Dermis microvascular lymphatic vessel endothelial cell (primary cell): Measurements from ENCODE around the gene SEMA3E. TPM values are rescaled to one million over a fixed set of nuclear protein-coding genes. Genes with fewer than 3 reads are reported as not detected.
"Not testable (repeated sequence)": the region's sequence is repeated elsewhere in the genome, so short reads cannot be mapped to it uniquely, and the experiment has no call there.

Source experiments
- DNase-seq, 2 donors: peaks; one replicate each; pipeline versions ENCODE4 v3.0.0 to v3.0.0-alpha.2; 2010; ENCODE audit warnings: low read depth in 2 of 2
- total RNA-seq: library from RNA; depleted of rRNA; stranded (reverse); fragments of >200 nt; gene quantifications from 2 replicates; pipeline ENCODE4 v1.2.1, GENCODE V29; 2014

Gene SEMA3E
- total RNA-seq, 1 donor from 2014 or later = 0.26 TPM

DNA sequence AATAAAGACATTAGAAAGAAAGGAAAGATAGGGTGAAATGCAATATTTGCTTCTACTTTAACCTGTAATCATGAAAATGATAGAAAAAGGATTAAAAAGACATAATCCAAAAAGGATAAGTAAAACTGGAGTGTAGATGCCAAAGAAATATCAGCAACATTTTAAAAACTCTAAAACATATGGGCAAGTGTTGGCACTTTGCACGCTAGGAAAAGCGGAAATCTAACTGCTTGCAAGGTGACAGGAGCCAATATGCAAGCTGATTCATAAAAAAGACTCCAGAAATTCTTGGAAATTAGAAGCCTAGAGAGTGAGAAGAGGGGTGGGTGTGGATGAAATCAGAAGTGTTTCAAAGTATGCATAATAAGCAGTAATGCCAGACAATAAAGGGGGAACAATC lies 161.1 kb downstream of the SEMA3E start:
- no peak for DNase-seq

GRCh38 chr7:83486957-83487356 lies 162.0 kb downstream of the SEMA3E start:
- peak in 1 of 2 donors; percentile 25 for DNase-seq

- no peak for DNase-seq
Observed at GRCh38 chr7:83486536-83486935, 162.4 kb downstream of the SEMA3E start.

DNA sequence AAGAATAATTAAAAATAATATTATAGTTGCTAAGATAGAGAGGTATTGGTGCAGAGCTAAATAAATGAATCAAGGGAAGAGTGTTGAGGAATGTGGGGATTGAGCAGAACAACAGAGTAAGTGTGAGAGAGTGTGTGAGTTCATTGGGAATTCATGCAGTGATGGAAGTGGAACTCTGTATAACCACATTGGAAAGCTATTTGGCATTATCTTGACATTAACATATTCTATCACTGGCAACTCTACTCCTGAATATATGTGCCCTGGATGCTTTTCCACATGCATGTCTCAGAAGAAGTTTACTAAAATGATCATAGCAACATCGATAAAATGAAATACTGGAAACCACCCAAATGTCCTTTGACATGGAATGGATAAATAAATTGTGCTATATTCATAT lies 164.1 kb downstream of the SEMA3E start:
- DNase-seq = no peak

DNA sequence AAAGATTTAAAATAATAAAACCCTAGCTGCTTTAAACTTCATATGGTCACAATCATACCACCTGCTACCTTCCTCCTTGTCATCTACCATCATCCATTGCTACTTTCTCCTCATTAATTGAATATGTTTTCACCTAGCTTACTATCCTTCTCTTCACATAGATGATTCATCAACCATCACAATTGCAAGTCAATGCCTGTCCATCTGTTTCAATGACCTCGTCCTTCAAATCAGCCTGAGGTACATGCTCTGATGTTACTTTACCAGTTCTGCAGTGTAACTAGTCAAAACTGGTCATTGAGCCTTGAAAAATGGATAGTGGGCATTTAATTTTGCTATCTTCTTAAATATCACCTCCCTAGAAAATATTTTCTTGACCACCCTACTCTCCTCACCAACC lies 164.7 kb downstream of the SEMA3E start:
- DNase-seq = no peak

- no peak for DNase-seq
Observed at GRCh38 chr7:83478616-83479015, 170.3 kb downstream of the SEMA3E start.

- peak; percentile 42 to 47 for DNase-seq
Observed at GRCh38 chr7:83476511-83477050, 172.4 kb downstream of the SEMA3E start.

- DNase-seq = no peak
Observed at GRCh38 chr7:83475420-83475819, 173.5 kb downstream of the SEMA3E start.

DNA sequence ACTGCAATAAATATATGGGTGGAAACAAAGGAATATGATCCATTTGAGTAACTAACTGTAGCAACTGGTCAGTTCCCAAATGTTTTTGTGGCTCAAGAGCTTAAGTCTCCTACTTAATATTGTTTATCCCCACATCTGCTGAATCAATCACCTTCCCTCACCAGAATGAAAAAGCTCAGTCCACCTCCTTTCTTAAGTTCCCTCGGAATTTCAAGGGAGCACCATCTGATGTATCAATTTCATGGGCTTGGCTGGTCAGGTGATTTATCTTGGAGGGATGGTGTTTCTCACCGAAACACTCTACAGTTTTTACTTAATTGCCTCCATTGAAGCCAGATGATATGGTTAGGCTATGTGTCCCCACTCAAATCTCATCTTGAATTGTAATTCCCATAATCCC lies 176.6 kb downstream of the SEMA3E start:
- DNase-seq = no peak

GRCh38 chr7:83469491-83469890 lies 179.4 kb downstream of the SEMA3E start:
- no peak for DNase-seq

DNA sequence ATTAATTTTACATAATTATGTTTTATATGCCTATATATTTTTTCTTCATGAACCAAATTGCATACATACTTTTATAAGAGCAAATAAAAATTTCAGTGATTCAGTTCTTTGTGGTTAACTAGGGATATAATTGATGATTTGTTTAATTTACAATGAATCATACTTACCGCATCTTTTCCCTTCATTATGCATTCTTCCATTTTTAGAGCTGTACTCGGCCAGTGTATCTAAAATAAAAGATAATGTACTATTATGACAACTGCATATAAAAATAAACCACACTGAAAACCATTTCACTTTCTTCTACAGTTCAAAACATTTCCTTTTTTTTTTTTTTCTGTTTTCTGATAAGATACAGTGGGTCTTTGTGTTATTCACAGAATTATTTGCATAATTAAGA lies 179.9 kb downstream of the SEMA3E start:
- DNase-seq = no peak

- DNase-seq = peak; percentile 92 to 98
Observed at GRCh38 chr7:83468251-83468739, 180.6 kb downstream of the SEMA3E start.

- DNase-seq = no peak
Observed at GRCh38 chr7:83467493-83467892, 181.4 kb downstream of the SEMA3E start.

- no peak for DNase-seq
Observed at GRCh38 chr7:83466956-83467355, 182.0 kb downstream of the SEMA3E start.

- no peak for DNase-seq
Observed at GRCh38 chr7:83466187-83466923, 182.6 kb downstream of the SEMA3E start.

DNA sequence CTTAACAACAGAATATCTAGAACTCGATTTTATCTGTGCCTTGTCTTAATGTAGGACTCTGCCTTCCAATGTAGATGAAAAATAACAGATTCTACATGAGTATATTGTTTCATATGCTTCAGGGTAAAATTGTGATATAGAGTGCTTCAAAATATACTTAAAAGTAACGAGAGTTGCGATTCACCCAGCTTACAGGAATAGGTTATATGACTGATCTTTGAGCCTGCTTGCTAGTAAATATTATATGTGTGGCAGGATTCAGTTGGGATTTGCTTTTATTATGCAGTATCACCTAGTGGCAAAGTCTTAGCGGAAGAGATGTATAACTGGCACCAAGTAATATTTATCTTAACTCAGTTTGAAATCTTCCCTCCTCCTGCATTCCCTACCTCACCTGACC lies 183.3 kb downstream of the SEMA3E start:
- no peak for DNase-seq

DNA sequence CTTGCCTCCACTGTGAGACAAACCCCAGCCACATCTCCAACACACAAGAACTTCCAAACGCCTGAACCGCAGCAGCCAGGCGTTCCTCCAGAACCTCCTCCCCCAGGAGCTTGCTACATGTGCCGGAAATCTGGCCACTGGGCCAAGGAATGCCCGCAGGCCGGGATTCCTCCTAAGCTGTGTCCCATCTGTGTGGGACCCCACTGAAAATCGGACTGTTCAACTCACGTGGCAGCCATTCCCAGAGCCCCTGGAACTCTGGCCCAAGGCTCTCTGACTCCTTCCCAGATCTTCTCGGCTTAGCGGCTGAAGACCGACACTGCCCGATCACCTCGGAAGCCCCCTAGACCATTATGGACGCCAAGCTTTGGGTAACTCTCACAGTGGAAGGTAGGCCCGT lies 187.1 kb downstream of the SEMA3E start:
- not testable (repeated sequence) for DNase-seq

GRCh38 chr7:83459930-83460653 lies 188.8 kb downstream of the SEMA3E start:
- not testable (repeated sequence) for DNase-seq

- DNase-seq = not testable (repeated sequence)
Observed at GRCh38 chr7:83459101-83459929, 189.6 kb downstream of the SEMA3E start.

GRCh38 chr7:83457022-83457892 lies 191.7 kb downstream of the SEMA3E start:
- no peak for DNase-seq

DNA sequence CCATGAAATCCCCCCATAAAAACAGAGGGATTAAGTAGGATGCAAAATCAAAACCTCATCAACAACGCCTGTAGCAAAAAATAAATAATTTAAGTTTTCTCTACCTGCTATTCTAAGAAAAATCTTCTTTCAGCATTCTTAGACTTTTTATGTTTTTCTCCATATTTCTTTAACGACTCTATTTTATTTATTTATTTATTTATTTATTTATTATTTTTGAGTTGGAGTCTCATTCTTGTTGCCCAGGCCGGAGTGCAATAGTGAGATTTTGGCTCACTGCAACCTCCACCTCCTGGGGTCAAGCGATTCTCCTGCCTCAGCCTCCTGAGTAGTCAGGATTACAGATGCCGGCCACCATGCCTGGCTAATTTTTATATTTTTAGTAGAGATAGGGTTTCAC lies 192.5 kb downstream of the SEMA3E start:
- DNase-seq = no peak
